GM21447 (cell line): Measurements from ENCODE around the gene VAPB.

Experiments
- ATAC-seq: cut with Tn5 transposase; IDR thresholded peaks from one replicate; pipeline ENCODE4 v1.9.1; 2021; ENCODE audit not compliant: unreplicated experiment

VAPB gene

GRCh38 chr20:58433759-58434158 is 44.7 kb downstream of the VAPB start:
- no peak for ATAC-seq

- ATAC-seq: no peak
Measured at GRCh38 chr20:58434326-58434725, 45.3 kb downstream of the VAPB start.

- no peak for ATAC-seq
Measured at GRCh38 chr20:58435237-58435636, 46.2 kb downstream of the VAPB start.

GRCh38 chr20:58436868-58437645 is 48.0 kb downstream of the VAPB start:
- ATAC-seq: no peak

- ATAC-seq: no peak
Measured at GRCh38 chr20:58438970-58439808, 50.2 kb downstream of the VAPB start.

- no peak for ATAC-seq
Measured at GRCh38 chr20:58440021-58440767, 51.2 kb downstream of the VAPB start.

- no peak for ATAC-seq
Measured at GRCh38 chr20:58441723-58442122, 52.7 kb downstream of the VAPB start.

- ATAC-seq: no peak
Measured at GRCh38 chr20:58444746-58445255, 55.8 kb downstream of the VAPB start.

GRCh38 chr20:58446264-58446959 is 57.4 kb downstream of the VAPB start:
- ATAC-seq: no peak

GRCh38 chr20:58446960-58447265 is 57.9 kb downstream of the VAPB start:
- ATAC-seq: no peak

GRCh38 chr20:58447511-58448391 is 58.7 kb downstream of the VAPB start:
- no peak for ATAC-seq

GRCh38 chr20:58448958-58449357 is 59.9 kb downstream of the VAPB start:
- no peak for ATAC-seq

- ATAC-seq: no peak
Measured at GRCh38 chr20:58449681-58450221, 60.7 kb downstream of the VAPB start.

- ATAC-seq: peak; percentile 68
Measured at GRCh38 chr20:58450254-58450653, 61.2 kb downstream of the VAPB start.

- ATAC-seq: no peak
Measured at GRCh38 chr20:58452667-58453255, 63.7 kb downstream of the VAPB start.

GRCh38 chr20:58453391-58453790 is 64.4 kb downstream of the VAPB start:
- ATAC-seq: no peak

GRCh38 chr20:58454460-58454859 is 65.4 kb downstream of the VAPB start:
- no peak for ATAC-seq

GRCh38 chr20:58457083-58457695 is 68.2 kb downstream of the VAPB start:
- no peak for ATAC-seq
